ENCODE measurements around the gene HES4. TPM values are rescaled to one million over a fixed set of nuclear protein-coding genes. Genes with fewer than 3 reads are reported as not detected.

The HES4 gene
- total and polyA plus RNA-seq, 2 of the 13 experiments (the other 11 are each of a cell fraction or from before 2014, with no cell fraction given): 8.8 to 10.6 TPM

DNA sequence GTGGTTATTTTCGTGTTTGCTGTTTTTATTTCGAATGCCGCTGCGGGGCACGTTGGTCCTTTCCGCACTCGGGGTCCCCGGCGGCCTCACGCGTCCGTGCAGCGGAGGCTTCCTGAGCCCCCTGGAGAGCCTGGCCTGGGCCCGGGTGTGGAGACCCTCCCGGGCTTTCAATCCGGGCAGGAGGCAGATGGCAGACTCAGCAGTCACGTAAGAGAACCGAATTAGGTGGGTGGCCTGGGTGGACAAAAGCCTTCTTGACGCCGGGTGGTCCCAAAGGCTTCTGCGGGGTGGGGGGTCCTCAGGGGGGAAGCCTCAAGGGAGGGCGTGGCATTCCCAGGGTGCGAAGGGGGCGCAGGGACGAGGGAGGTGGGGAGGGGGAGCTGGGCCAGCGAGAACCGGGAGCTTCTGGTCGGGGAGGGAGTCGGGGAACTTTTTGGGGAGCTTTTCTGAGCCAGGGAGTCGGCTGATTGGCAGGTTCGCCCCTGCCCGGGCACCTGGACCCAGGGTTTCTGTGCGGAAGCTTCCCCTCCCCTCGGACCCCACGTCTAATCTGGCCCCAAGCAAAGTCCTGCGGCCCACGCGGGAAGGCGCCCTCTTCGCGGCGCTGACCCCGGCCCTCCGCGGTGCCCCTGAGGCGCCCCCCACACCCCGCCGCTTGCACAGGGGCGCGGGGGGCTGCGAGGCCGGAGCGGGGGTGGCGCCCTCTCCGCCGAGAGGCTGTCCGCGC lies 1.3 kb upstream of the HES4 start (continued):
- TF ChIP-seq, protein P1, sequence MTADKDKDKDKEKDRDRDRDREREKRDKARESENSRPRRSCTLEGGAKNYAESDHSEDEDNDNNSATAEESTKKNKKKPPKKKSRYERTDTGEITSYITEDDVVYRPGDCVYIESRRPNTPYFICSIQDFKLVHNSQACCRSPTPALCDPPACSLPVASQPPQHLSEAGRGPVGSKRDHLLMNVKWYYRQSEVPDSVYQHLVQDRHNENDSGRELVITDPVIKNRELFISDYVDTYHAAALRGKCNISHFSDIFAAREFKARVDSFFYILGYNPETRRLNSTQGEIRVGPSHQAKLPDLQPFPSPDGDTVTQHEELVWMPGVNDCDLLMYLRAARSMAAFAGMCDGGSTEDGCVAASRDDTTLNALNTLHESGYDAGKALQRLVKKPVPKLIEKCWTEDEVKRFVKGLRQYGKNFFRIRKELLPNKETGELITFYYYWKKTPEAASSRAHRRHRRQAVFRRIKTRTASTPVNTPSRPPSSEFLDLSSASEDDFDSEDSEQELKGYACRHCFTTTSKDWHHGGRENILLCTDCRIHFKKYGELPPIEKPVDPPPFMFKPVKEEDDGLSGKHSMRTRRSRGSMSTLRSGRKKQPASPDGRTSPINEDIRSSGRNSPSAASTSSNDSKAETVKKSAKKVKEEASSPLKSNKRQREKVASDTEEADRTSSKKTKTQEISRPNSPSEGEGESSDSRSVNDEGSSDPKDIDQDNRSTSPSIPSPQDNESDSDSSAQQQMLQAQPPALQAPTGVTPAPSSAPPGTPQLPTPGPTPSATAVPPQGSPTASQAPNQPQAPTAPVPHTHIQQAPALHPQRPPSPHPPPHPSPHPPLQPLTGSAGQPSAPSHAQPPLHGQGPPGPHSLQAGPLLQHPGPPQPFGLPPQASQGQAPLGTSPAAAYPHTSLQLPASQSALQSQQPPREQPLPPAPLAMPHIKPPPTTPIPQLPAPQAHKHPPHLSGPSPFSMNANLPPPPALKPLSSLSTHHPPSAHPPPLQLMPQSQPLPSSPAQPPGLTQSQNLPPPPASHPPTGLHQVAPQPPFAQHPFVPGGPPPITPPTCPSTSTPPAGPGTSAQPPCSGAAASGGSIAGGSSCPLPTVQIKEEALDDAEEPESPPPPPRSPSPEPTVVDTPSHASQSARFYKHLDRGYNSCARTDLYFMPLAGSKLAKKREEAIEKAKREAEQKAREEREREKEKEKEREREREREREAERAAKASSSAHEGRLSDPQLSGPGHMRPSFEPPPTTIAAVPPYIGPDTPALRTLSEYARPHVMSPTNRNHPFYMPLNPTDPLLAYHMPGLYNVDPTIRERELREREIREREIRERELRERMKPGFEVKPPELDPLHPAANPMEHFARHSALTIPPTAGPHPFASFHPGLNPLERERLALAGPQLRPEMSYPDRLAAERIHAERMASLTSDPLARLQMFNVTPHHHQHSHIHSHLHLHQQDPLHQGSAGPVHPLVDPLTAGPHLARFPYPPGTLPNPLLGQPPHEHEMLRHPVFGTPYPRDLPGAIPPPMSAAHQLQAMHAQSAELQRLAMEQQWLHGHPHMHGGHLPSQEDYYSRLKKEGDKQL (CRISPR knock-in tag; IDR thresholded peaks at IDR 0.05; ENCODE audit: low read depth): peak; percentile 44; the same call in 1 of the 2 replicates
- TF ChIP-seq ZNF781 (CRISPR knock-in tag; IDR thresholded peaks at IDR 0.05; ENCODE audit: borderline replicate concordance, not compliant biosample characterization) (no peak), SIN3B (IDR thresholded peaks at IDR 0.05; ENCODE audit: low read length) (no peak), SAFB2 (CRISPR knock-in tag; IDR thresholded peaks at IDR 0.05; ENCODE audit: borderline replicate concordance, low read depth) (peak; percentile 41; the same call in 1 of the 2 replicates), ZFP1 (CRISPR knock-in tag; IDR thresholded peaks at IDR 0.05) (no peak), ZNF737 (CRISPR knock-in tag; IDR thresholded peaks at IDR 0.05; ENCODE audit: borderline replicate concordance) (no peak), POLR2AphosphoS5 (IDR thresholded peaks at IDR 0.05; ENCODE audit: low read depth, low read length) (no peak), IRX3 (CRISPR knock-in tag; IDR thresholded peaks at IDR 0.05; ENCODE audit: borderline replicate concordance, low read depth) (0 out of 2 replicates have a peak, but pooled peaks have one; percentile 35), ARID2 (CRISPR knock-in tag; IDR thresholded peaks at IDR 0.05; ENCODE audit: borderline replicate concordance) (no peak), ZNF501 (CRISPR knock-in tag; IDR thresholded peaks at IDR 0.05) (no peak), TRIM24 (CRISPR knock-in tag; IDR thresholded peaks at IDR 0.05) (no peak), ZNF780A (CRISPR knock-in tag; IDR thresholded peaks at IDR 0.05) (0 out of 2 replicates have a peak, but pooled peaks have one; percentile 4), KDM3A (CRISPR knock-in tag; IDR thresholded peaks at IDR 0.05; ENCODE audit: low read depth) (no peak), HNRNPLL (IDR thresholded peaks at IDR 0.05; ENCODE audit: low read depth, low read length, poor library complexity, severe bottlenecking) (no peak), HNRNPL (IDR thresholded peaks at IDR 0.05; ENCODE audit: low read depth, low read length) (0 out of 2 replicates have a peak, but pooled peaks have one; percentile 24), ZNF124 (CRISPR knock-in tag; IDR thresholded peaks at IDR 0.05) (no peak)
- TF ChIP-seq, protein P2, sequence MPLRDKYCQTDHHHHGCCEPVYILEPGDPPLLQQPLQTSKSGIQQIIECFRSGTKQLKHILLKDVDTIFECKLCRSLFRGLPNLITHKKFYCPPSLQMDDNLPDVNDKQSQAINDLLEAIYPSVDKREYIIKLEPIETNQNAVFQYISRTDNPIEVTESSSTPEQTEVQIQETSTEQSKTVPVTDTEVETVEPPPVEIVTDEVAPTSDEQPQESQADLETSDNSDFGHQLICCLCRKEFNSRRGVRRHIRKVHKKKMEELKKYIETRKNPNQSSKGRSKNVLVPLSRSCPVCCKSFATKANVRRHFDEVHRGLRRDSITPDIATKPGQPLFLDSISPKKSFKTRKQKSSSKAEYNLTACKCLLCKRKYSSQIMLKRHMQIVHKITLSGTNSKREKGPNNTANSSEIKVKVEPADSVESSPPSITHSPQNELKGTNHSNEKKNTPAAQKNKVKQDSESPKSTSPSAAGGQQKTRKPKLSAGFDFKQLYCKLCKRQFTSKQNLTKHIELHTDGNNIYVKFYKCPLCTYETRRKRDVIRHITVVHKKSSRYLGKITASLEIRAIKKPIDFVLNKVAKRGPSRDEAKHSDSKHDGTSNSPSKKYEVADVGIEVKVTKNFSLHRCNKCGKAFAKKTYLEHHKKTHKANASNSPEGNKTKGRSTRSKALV (CRISPR knock-in tag; IDR thresholded peaks at IDR 0.05): no peak
- TF ChIP-seq, protein P3, sequence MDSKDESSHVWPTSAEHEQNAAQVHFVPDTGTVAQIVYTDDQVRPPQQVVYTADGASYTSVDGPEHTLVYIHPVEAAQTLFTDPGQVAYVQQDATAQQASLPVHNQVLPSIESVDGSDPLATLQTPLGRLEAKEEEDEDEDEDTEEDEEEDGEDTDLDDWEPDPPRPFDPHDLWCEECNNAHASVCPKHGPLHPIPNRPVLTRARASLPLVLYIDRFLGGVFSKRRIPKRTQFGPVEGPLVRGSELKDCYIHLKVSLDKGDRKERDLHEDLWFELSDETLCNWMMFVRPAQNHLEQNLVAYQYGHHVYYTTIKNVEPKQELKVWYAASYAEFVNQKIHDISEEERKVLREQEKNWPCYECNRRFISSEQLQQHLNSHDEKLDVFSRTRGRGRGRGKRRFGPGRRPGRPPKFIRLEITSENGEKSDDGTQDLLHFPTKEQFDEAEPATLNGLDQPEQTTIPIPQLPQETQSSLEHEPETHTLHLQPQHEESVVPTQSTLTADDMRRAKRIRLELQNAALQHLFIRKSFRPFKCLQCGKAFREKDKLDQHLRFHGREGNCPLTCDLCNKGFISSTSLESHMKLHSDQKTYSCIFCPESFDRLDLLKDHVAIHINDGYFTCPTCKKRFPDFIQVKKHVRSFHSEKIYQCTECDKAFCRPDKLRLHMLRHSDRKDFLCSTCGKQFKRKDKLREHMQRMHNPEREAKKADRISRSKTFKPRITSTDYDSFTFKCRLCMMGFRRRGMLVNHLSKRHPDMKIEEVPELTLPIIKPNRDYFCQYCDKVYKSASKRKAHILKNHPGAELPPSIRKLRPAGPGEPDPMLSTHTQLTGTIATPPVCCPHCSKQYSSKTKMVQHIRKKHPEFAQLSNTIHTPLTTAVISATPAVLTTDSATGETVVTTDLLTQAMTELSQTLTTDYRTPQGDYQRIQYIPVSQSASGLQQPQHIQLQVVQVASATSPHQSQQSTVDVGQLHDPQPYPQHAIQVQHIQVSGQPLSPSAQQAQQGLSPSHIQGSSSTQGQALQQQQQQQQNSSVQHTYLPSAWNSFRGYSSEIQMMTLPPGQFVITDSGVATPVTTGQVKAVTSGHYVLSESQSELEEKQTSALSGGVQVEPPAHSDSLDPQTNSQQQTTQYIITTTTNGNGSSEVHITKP (CRISPR knock-in tag; IDR thresholded peaks at IDR 0.05; ENCODE audit: low read depth): no peak

Data from HepG2 (cell line).